DOHH2 (cell line): ENCODE data around the gene TMEM154.

Experiments
- H3F3A ChIP-seq: fragments of 200-600 bp; sonication (generic), shearing (Covaris generic); 2 replicates; pipeline ENCODE4 v1.6.0; 2016; ENCODE audit warnings: antibody characterized with exemption, mild to moderate bottlenecking; ENCODE audit not compliant: control insufficient read depth, insufficient read depth
- H3K27ac ChIP-seq: fragments of 200-600 bp; sonication (generic); 2 replicates; pipeline ENCODE4 v1.5.1; 2014; ENCODE audit warnings: low read depth, mild to moderate bottlenecking, low read length, moderate library complexity
- H3K27me3 ChIP-seq: fragments of 200-600 bp; sonication (generic); 2 replicates; pipeline ENCODE4 v1.6.1; 2014; ENCODE audit warnings: mild to moderate bottlenecking, low read length, mixed read lengths; ENCODE audit not compliant: control insufficient read depth
- H3K36me3 ChIP-seq: fragments of 200-600 bp; sonication (generic); 2 replicates; pipeline ENCODE4 v1.6.1; 2014; ENCODE audit warnings: mild to moderate bottlenecking, low read length, moderate library complexity, mixed read lengths; ENCODE audit not compliant: control insufficient read depth
- H3K4me1 ChIP-seq: fragments of 200-600 bp; sonication (generic); 2 replicates; pipeline ENCODE4 v1.6.1; 2014; ENCODE audit warnings: mild to moderate bottlenecking, low read length, mixed read lengths; ENCODE audit not compliant: control insufficient read depth
- H3K4me2 ChIP-seq: fragments of 200-600 bp; sonication (generic); 2 replicates; pipeline ENCODE4 v1.6.0; 2014; ENCODE audit warnings: mild to moderate bottlenecking, low read length, moderate library complexity
- H3K4me3 ChIP-seq: fragments of 200-600 bp; sonication (generic); 2 replicates; pipeline ENCODE4 v1.5.1; 2014; ENCODE audit warnings: mild to moderate bottlenecking, low read length, mixed read lengths
- H3K79me2 ChIP-seq: fragments of 200-600 bp; sonication (generic); 2 replicates; pipeline ENCODE4 v1.6.1; 2014; ENCODE audit warnings: mild to moderate bottlenecking, low read length, mixed read lengths; ENCODE audit not compliant: control insufficient read depth
- H3K9me2 ChIP-seq: fragments of 200-600 bp; sonication (generic); replicated peaks from 2 replicates; pipeline ENCODE4 v1.6.1; 2014; ENCODE audit warnings: mild to moderate bottlenecking, low read length, mixed read lengths; ENCODE audit not compliant: control insufficient read depth
- H3K9me3 ChIP-seq: fragments of 200-600 bp; sonication (generic); 2 replicates; pipeline ENCODE4 v1.6.1; 2014; ENCODE audit warnings: antibody characterized with exemption, low read length, mixed read lengths; ENCODE audit not compliant: control insufficient read depth, insufficient read depth
- H4K20me1 ChIP-seq: fragments of 200-600 bp; sonication (generic); 2 replicates; pipeline ENCODE4 v1.6.0; 2014; ENCODE audit warnings: low read depth, mild to moderate bottlenecking, antibody characterized with exemption, low read length, moderate library complexity; ENCODE audit not compliant: control insufficient read depth, insufficient read depth
- EZH2phosphoT487 ChIP-seq: fragments of 200-600 bp; sonication (generic); IDR thresholded peaks from 2 replicates; pipeline ENCODE4 v1.6.1; 2017; ENCODE audit warnings: borderline replicate concordance, mild to moderate bottlenecking, antibody characterized with exemption, low read length, moderate library complexity, mixed read lengths
- TF ChIP-seq, protein P1 (sequence below): fragments of 200-600 bp; sonication (generic); IDR thresholded peaks from one replicate; pipeline ENCODE4 v1.5.1; 2014; ENCODE audit warnings: antibody characterized with exemption, mild to moderate bottlenecking, low read depth, low read length; ENCODE audit not compliant: poor library complexity, severe bottlenecking

TMEM154 gene

DNA sequence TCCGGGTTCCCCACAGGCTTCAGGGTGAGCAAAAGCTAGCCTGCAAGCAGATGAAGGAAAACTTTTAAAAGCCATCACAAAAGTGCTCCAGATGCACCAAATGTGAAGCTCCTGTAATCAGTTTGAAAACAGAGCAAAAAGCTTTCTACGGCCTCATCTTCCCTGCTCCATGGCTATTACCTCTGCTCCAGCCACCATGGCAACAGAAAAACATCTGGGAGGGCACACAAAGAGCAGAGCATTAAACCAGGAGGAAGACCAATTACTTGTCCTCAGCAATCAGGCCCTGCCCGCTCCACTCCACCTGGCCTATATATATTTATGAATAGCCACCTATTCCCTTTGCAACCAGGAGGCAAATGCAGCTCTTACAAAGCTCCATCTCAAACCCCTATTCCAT, 33.6 kb downstream of the TMEM154 start:
- Histone ChIP-seq H3K9me3 (no peaks in the 10 kb centered on the region), H3K36me3 (no peaks in the 10 kb centered on the region), H3K4me2 (no peak overlapping the region), H3F3A (no peaks in the 10 kb centered on the region; the same call in 1 of the 2 replicates), H3K9me2 (no peaks in the 10 kb centered on the region), H3K27ac (no peak overlapping the region), H3K27me3 (no peaks in the 10 kb centered on the region), H3K79me2 (no peaks in the 10 kb centered on the region), H3K4me1 (peaks cover 31% of the 10 kb centered on the region), H3K4me3 (no peak overlapping the region), H4K20me1 (no peaks in the 10 kb centered on the region)
- TF ChIP-seq EZH2phosphoT487: no peak
- TF ChIP-seq, protein P1, sequence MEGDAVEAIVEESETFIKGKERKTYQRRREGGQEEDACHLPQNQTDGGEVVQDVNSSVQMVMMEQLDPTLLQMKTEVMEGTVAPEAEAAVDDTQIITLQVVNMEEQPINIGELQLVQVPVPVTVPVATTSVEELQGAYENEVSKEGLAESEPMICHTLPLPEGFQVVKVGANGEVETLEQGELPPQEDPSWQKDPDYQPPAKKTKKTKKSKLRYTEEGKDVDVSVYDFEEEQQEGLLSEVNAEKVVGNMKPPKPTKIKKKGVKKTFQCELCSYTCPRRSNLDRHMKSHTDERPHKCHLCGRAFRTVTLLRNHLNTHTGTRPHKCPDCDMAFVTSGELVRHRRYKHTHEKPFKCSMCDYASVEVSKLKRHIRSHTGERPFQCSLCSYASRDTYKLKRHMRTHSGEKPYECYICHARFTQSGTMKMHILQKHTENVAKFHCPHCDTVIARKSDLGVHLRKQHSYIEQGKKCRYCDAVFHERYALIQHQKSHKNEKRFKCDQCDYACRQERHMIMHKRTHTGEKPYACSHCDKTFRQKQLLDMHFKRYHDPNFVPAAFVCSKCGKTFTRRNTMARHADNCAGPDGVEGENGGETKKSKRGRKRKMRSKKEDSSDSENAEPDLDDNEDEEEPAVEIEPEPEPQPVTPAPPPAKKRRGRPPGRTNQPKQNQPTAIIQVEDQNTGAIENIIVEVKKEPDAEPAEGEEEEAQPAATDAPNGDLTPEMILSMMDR: no peak

DNA sequence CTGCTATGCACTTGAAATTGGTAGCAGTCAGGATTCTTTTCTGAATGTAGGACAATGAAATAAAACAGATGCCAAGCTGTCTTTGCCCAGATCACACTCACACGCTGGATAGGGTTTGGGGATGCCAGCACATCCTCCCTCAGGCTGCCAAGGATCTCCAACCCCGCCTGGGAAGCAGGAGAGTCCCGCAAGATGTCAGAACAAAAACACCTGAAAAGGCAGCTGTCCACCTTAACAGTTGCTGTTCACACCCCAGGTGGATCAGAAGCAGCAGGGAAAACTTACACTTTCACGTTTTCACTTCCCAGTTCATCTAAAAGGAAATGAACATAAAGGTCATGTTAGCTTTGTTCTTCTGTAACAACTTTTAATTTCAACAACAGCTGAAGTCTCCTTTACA, 35.7 kb downstream of the TMEM154 start:
- Histone ChIP-seq H4K20me1 (no peaks in the 10 kb centered on the region), H3K79me2 (no peaks in the 10 kb centered on the region), H3K36me3 (no peaks in the 10 kb centered on the region), H3K9me2 (no peaks in the 10 kb centered on the region), H3K4me1 (peaks cover 35% of the 10 kb centered on the region), H3K9me3 (no peaks in the 10 kb centered on the region), H3K4me3 (peak overlapping the region; percentile 61), H3K4me2 (peak overlapping the region; percentile 94), H3K27ac (peak overlapping the region; percentile 43), H3F3A (no peaks in the 10 kb centered on the region; the same call in 1 of the 2 replicates), H3K27me3 (no peaks in the 10 kb centered on the region)
- TF ChIP-seq, protein P1: no peak
- no peak for TF ChIP-seq EZH2phosphoT487

DNA sequence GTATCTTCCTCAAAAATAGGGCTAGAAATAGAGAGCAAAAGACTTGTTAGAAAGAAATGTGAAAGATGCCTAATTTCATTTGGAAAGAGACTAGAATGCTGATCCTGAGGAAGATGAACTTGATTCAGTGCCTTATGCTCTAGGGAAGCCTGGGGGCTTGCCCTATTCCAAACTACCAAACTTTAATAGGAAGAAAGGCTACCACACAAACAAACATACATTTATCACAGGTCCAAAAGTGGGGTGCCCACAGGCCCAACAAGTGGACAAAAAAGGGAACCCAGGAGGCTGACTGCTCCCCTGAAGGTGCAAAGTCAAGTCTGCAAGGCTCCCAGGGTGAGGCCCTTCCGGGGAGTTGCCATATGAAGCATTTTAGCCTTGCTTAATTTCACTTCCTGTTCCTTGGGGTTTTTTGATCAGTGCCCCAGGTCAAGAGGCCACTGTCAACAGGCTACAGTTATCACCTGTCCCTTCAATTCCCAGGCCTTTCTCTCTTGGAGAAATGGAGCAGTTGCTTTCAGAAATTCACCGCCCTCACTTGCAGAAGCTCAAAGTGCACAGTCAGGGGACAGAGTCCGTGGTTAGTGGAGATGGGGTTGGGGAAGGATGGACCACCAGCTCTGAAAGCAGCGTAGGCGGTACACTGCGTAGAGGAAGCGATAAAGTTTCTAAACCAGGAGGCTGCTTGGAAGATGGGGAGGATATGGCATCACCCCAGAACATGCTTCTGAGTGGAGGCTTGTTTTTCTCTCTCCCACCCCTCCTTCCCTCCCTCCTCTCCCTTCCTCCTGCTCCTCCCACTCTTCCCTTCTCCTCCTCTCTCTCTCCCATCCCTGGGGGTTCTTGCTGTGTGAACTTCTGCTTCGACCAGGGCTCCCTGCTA, 36.4 kb downstream of the TMEM154 start:
- no peak for TF ChIP-seq EZH2phosphoT487
- TF ChIP-seq, protein P1: no peak
- Histone ChIP-seq H3K4me3 (peak overlapping the region; percentile 61), H3K9me3 (no peaks in the 10 kb centered on the region), H4K20me1 (no peaks in the 10 kb centered on the region), H3K79me2 (no peaks in the 10 kb centered on the region), H3K27me3 (no peaks in the 10 kb centered on the region), H3K4me2 (peak overlapping the region; percentile 94), H3K27ac (peak overlapping the region; percentile 43), H3K9me2 (no peaks in the 10 kb centered on the region), H3K36me3 (no peaks in the 10 kb centered on the region), H3K4me1 (peaks cover 35% of the 10 kb centered on the region), H3F3A (no peaks in the 10 kb centered on the region; the same call in 1 of the 2 replicates)
